Tibial nerve (tissue), 4 donors: Measurements from ENCODE around the gene GRIN3B. TPM values are rescaled to one million over a fixed set of nuclear protein-coding genes. Genes with fewer than 3 reads are reported as not detected.
A peak's percentile ranks its signal among the peaks of the same experiment; 100 is the strongest.

ENCODE experiments used
- DNase-seq, 2 donors: peaks; one replicate each; pipeline ENCODE4 v3.0.0-alpha.2; 2019; ENCODE audit warnings: low spot score in 2 of 2
- H3K27ac ChIP-seq, 4 donors: fragments of 200-600 bp; sonication (generic) in 3 of 4; one replicate each; pipeline ENCODE4 v1.5.1; 2017 to 2019; ENCODE audit warnings: mild to moderate bottlenecking in 1 of 4
- H3K27me3 ChIP-seq, 2 donors: fragments of 200-600 bp; sonication (generic) in 1 of 2; one replicate each; pipeline versions ENCODE4 v1.5.1 to v1.6.0; 2017 to 2019
- H3K36me3 ChIP-seq, 3 donors: fragments of 200-600 bp; sonication (generic); one replicate each; pipeline ENCODE4 v1.5.1; 2018 to 2019
- H3K4me1 ChIP-seq, 4 donors: fragments of 200-600 bp; sonication (generic) in 3 of 4; one replicate each; pipeline ENCODE4 v1.5.1; 2017 to 2019
- H3K4me3 ChIP-seq, 4 donors: fragments of 200-600 bp; sonication (generic) in 3 of 4; one replicate each; pipeline ENCODE4 v1.5.1; 2017 to 2019; ENCODE audit warnings: mild to moderate bottlenecking in 1 of 4, moderate library complexity in 1 of 4
- H3K9me3 ChIP-seq, 4 donors: fragments of 200-600 bp; sonication (generic) in 3 of 4; one replicate each; pipeline ENCODE4 v1.5.1; 2017 to 2019
- CTCF ChIP-seq, 5 experiments: fragments of 200-600 bp in 3 of 5; fragments of 450-650 bp in 2 of 5; sonication (generic) in 3 of 5; IDR thresholded peaks; one replicate each; pipeline ENCODE4 v1.5.1; 2016 to 2019; ENCODE audit warnings: antibody characterized with exemption in 5 of 5, mild to moderate bottlenecking in 3 of 5, moderate library complexity in 2 of 5
- EP300 ChIP-seq, 2 donors: sonication (generic); formaldehyde crosslinking; IDR thresholded peaks; one replicate each; pipeline ENCODE4 v1.6.1; 2017; ENCODE audit warnings: antibody characterized with exemption in 2 of 2, mild to moderate bottlenecking in 1 of 2
- POLR2A ChIP-seq, 2 donors: fragments of 450-650 bp; IDR thresholded peaks; one replicate each; pipeline ENCODE4 v1.6.1; 2017; ENCODE audit warnings: antibody characterized with exemption in 2 of 2, mild to moderate bottlenecking in 2 of 2, moderate library complexity in 2 of 2
- WGBS, 2 donors: methylation state at CpG; one replicate each; pipeline ENCODE4 v1.1.5; 2018; 5-methylcytosine and 5-hydroxymethylcytosine counted together
- total RNA-seq, 4 donors: library from RNA; depleted of rRNA; stranded (reverse); fragments of >200 nt; gene quantifications; one replicate each; pipeline ENCODE4 v1.1.0, GENCODE V29; 2016

The GRIN3B gene
- total RNA-seq, 4 donors from 2014 or later = 2.4 TPM; not detected in 3

- no peaks in the 10 kb centered on the region for H3K9me3 ChIP-seq
- H3K36me3 ChIP-seq = no peaks in the 10 kb centered on the region
- H3K27me3 ChIP-seq = no peaks in the 10 kb centered on the region
- no peak overlapping the region for H3K4me3 ChIP-seq
- no peak overlapping the region for H3K27ac ChIP-seq
- TF ChIP-seq CTCF (IDR thresholded peaks at IDR 0.05) (no peak), POLR2A (IDR thresholded peaks at IDR 0.05) (no peak), EP300 (IDR thresholded peaks at IDR 0.05) (no peak)
- H3K4me1 ChIP-seq = peaks cover 0 to 37% (median 21%) of the 10 kb centered on the region in 4 donors
- WGBS, 2 donors = 30 to 35% methylated on average over 28 of the region's 32 CpGs
- no peak for DNase-seq
These were observed 19.9 kb upstream of the GRIN3B start for GRCh38 chr19:980133-980998.

GRCh38 chr19:982567-983170, 17.6 kb upstream of the GRIN3B start:
- WGBS, 2 donors = 0 to 2% methylated on average over 34 to 36 of the region's 46 CpGs
- H3K27ac ChIP-seq = peak overlapping the region; percentile 29 to 88 (median 71)
- peaks cover 0 to 21% (median 0%) of the 10 kb centered on the region in 3 donors for H3K36me3 ChIP-seq
- H3K4me1 ChIP-seq = peaks cover 0 to 44% (median 22%) of the 10 kb centered on the region in 4 donors
- peak in 1 of 2 donors; percentile 55 for DNase-seq
- H3K4me3 ChIP-seq = peak overlapping the region in 3 of 4 donors; percentile 19 to 48 (median 35)
- no peaks in the 10 kb centered on the region for H3K27me3 ChIP-seq
- no peak for TF ChIP-seq EP300 (IDR thresholded peaks at IDR 0.05)
- TF ChIP-seq CTCF (IDR thresholded peaks at IDR 0.05) = peak; percentile 97 to 100 (median 98)
- TF ChIP-seq POLR2A (IDR thresholded peaks at IDR 0.05) = no peak
- H3K9me3 ChIP-seq = no peaks in the 10 kb centered on the region

- H3K27ac ChIP-seq = peak within 1 kb of the TSS; percentile 81 to 96 (median 92)
- TF ChIP-seq CTCF (IDR thresholded peaks at IDR 0.05) (peak in 3 of 5 experiments; percentile 35 to 68 (median 61)), POLR2A (IDR thresholded peaks at IDR 0.05) (peak; percentile 53 to 70), EP300 (IDR thresholded peaks at IDR 0.05) (peak in 1 of 2 donors; percentile 89)
These were observed 15.9 kb upstream of the GRIN3B start, which contains the start of gene WDR18 for GRCh38 chr19:984165-984967. TSS of gene WDR18 (plus strand) at chr19:984345. CDS start at chr19:984354, 9 bp downstream.

GRCh38 chr19:986083-986482, 14.1 kb upstream of the GRIN3B start:
- TF ChIP-seq EP300 (IDR thresholded peaks at IDR 0.05) (no peak), CTCF (IDR thresholded peaks at IDR 0.05) (no peak), POLR2A (IDR thresholded peaks at IDR 0.05) (no peak)
- no peaks in the 10 kb centered on the region for H3K27me3 ChIP-seq
- no peak for DNase-seq
- WGBS, 2 donors = 92 to 97% methylated on average over 12 to 14 of the region's 14 CpGs
- H3K4me3 ChIP-seq = no peak overlapping the region
- no peaks in the 10 kb centered on the region for H3K9me3 ChIP-seq
- H3K27ac ChIP-seq = no peak overlapping the region
- peaks cover 0 to 34% (median 22%) of the 10 kb centered on the region in 4 donors for H3K4me1 ChIP-seq
- H3K36me3 ChIP-seq = peaks cover 0 to 51% (median 0%) of the 10 kb centered on the region in 3 donors

More at GRCh38 chr19:984165-984967, 15.9 kb upstream of the GRIN3B start, which contains the start of gene WDR18:
- peak within 1 kb of the TSS; percentile 80 to 95 (median 90) for H3K4me3 ChIP-seq
- no peaks in the 10 kb centered on the region for H3K9me3 ChIP-seq
- H3K27me3 ChIP-seq = no peaks in the 10 kb centered on the region
- peaks cover 0 to 44% (median 22%) of the 10 kb centered on the region in 4 donors for H3K4me1 ChIP-seq
- peaks cover 0 to 34% (median 0%) of the 10 kb centered on the region in 3 donors for H3K36me3 ChIP-seq
- DNase-seq = peak; percentile 88 to 91
- 1% methylated on average over 24 to 71 of the region's 78 CpGs for WGBS, 2 donors
